ACHN (cell line): ENCODE data around the gene IL2RG.

ENCODE experiments used
- DNase-seq: peaks from one replicate; pipeline ENCODE4 v3.0.0-alpha.2; 2015
- in situ Hi-C: cut with HindIII; loops from 2 replicates; pipeline ENCODE4 v1.10.0; 2017; ENCODE audit warnings: low sequenced_read_pairs, low pct_ligation_motif_present, low pct_unique_long_range_greater_than_20kb

IL2RG gene

GRCh38 chrX:71111141-71111843 lies at the start of gene IL2RG:
Gene IL2RG, minus strand, starts transcription at chrX:71111577. Its CDS starts 38 bp downstream, at chrX:71111539.
- DNase-seq = no peak
- in situ Hi-C loops = no loop called here

- no peak for DNase-seq
- in situ Hi-C loops = no loop called here
Observed at GRCh38 chrX:71160475-71160874, 49.1 kb upstream of the IL2RG start.

- in situ Hi-C loops = no loop called here
- DNase-seq = no peak
Observed at GRCh38 chrX:71159335-71159734, 48.0 kb upstream of the IL2RG start.

- no peak for DNase-seq
Observed at GRCh38 chrX:71158603-71159002, 47.2 kb upstream of the IL2RG start.

GRCh38 chrX:71154641-71155040 lies 43.3 kb upstream of the IL2RG start:
- in situ Hi-C loops = no loop called here
- no peak for DNase-seq

More at GRCh38 chrX:71158603-71159002, 47.2 kb upstream of the IL2RG start:
- in situ Hi-C loops = no loop called here

GRCh38 chrX:71154196-71154595 lies 42.8 kb upstream of the IL2RG start:
- DNase-seq = no peak
- in situ Hi-C loops = no loop called here

- DNase-seq = no peak
- in situ Hi-C loops = no loop called here
Observed at GRCh38 chrX:71151366-71151765, 40.0 kb upstream of the IL2RG start.

GRCh38 chrX:71148278-71148663 lies 36.9 kb upstream of the IL2RG start:
- DNase-seq = no peak
- in situ Hi-C loops = no loop called here

GRCh38 chrX:71147496-71148277 lies 36.3 kb upstream of the IL2RG start:
- DNase-seq = no peak
- in situ Hi-C loops = no loop called here

GRCh38 chrX:71144651-71145050 lies 33.3 kb upstream of the IL2RG start, which contains the start of gene NLGN3:
Gene NLGN3, plus strand, starts transcription at chrX:71144841. Its CDS starts 2,909 bp downstream, at chrX:71147750.
- no peak for DNase-seq
- in situ Hi-C loops = no loop called here

GRCh38 chrX:71143508-71143907 lies 32.1 kb upstream of the IL2RG start:
- no peak for DNase-seq
- in situ Hi-C loops = no loop called here

GRCh38 chrX:71140440-71140839 lies 29.1 kb upstream of the IL2RG start:
- no peak for DNase-seq
- in situ Hi-C loops = no loop called here

- DNase-seq = no peak
- in situ Hi-C loops = no loop called here
Observed at GRCh38 chrX:71131510-71131909, 20.1 kb upstream of the IL2RG start.

- DNase-seq = peak; percentile 37
- in situ Hi-C loops = no loop called here
Observed at GRCh38 chrX:71128915-71129765, 17.8 kb upstream of the IL2RG start.

- in situ Hi-C loops = no loop called here
- DNase-seq = no peak
Observed at GRCh38 chrX:71128166-71128833, 16.9 kb upstream of the IL2RG start.

- DNase-seq = no peak
- in situ Hi-C loops = no loop called here
Observed at GRCh38 chrX:71118985-71119535, 7.7 kb upstream of the IL2RG start.

- peak; percentile 68 for DNase-seq
- in situ Hi-C loops = no loop called here
Observed at GRCh38 chrX:71118032-71118984, 6.9 kb upstream of the IL2RG start, which contains the start of gene MED12. Gene MED12, plus strand, starts transcription at chrX:71118596. Its CDS starts 159 bp downstream, at chrX:71118755.
